MCF 10A (cell line): ENCODE measurements around the gene BLTP3A. TPM values are rescaled to one million over a fixed set of nuclear protein-coding genes. Genes with fewer than 3 reads are reported as not detected.

ENCODE experiments used
- BruUV-seq: library from RNA; stranded (reverse); fragments of 400-500 nt; replicated peaks from 2 replicates; lab custom pipeline; 2021; lab: Mats Ljungman, UMichigan
- CTCF ChIA-PET: fragments of 300-600 bp; sonication (Branson Sonifier 250); formaldehyde crosslinking; extraction: SDS; loops from one replicate; lab custom pipeline; 2021; ENCODE audit warnings: antibody characterized with exemption, inconsistent platforms; lab: Yijun Ruan, JAX
- POLR2A ChIA-PET: fragments of 300-600, 350-650 bp; sonication (Branson Sonifier 250); formaldehyde crosslinking; extraction: SDS; loops from one replicate; lab custom pipeline; 2020; ENCODE audit warnings: antibody characterized with exemption, inconsistent platforms; lab: Yijun Ruan, JAX
- DNase-seq: peaks from one replicate; pipeline ENCODE4 v3.0.0-alpha.2; 2018; ENCODE audit not compliant: unreplicated experiment
- H3K27ac Mint-ChIP-seq: one replicate; pipeline ENCODE4 v1.8.0; 2022; ENCODE audit warnings: mild to moderate bottlenecking, low read depth, mixed read lengths; ENCODE audit not compliant: unreplicated experiment
- H3K27me3 Mint-ChIP-seq: one replicate; pipeline ENCODE4 v1.8.0; 2022; ENCODE audit warnings: mixed read lengths; ENCODE audit not compliant: insufficient read depth, unreplicated experiment
- H3K36me3 Mint-ChIP-seq: one replicate; pipeline ENCODE4 v1.8.0; 2022; ENCODE audit warnings: mild to moderate bottlenecking, moderate library complexity, mixed read lengths; ENCODE audit not compliant: insufficient read depth, unreplicated experiment
- H3K4me1 Mint-ChIP-seq: one replicate; pipeline ENCODE4 v1.8.0; 2022; ENCODE audit warnings: mixed read lengths; ENCODE audit not compliant: insufficient read depth, unreplicated experiment
- H3K4me3 Mint-ChIP-seq: one replicate; pipeline ENCODE4 v1.8.0; 2022; ENCODE audit warnings: mild to moderate bottlenecking, moderate library complexity, mixed read lengths; ENCODE audit not compliant: unreplicated experiment
- H3K9me3 Mint-ChIP-seq: one replicate; pipeline ENCODE4 v1.8.0; 2022; ENCODE audit warnings: mixed read lengths; ENCODE audit not compliant: unreplicated experiment
- CTCF ChIP-seq: fragments of 200-600 bp; IDR thresholded peaks from one replicate; pipeline ENCODE4 v1.8.0; 2022; ENCODE audit warnings: antibody characterized with exemption, mild to moderate bottlenecking; ENCODE audit not compliant: unreplicated experiment
- intact Hi-C: fragments of 100-400 bp; cut with micrococcal nuclease; formaldehyde crosslinking; loops from 2 replicates; pipeline ENCODE4 v1.14.1; 2022
- total RNA-seq: library from RNA; stranded (reverse); gene quantifications from 2 replicates; pipeline ENCODE4 v1.2.3, GENCODE V29; 2022

Gene BLTP3A
- total RNA-seq, 1 experiment from 2014 or later: 25.4 TPM

GRCh38 chr6:34810936-34811632, 19.2 kb downstream of the BLTP3A start:
- peak; percentile 67 for DNase-seq
- H3K36me3 Mint-ChIP-seq: no peaks in the 10 kb centered on the region
- no peaks in the 10 kb centered on the region for H3K9me3 Mint-ChIP-seq
- H3K4me3 Mint-ChIP-seq: no peak overlapping the region
- peaks cover 15% of the 10 kb centered on the region for H3K4me1 Mint-ChIP-seq
- CTCF ChIA-PET: interaction anchor here (0.9 kb wide), 1 partner anchor 168 kb away, joined by 3 read pairs; no protein-coding TSS in a partner anchor
- POLR2A ChIA-PET: interaction anchor here (0.5 to 2.8 kb wide), 10 partner anchors 12 to 656 kb away, joined by 3 to 14 read pairs (median 4); partner anchors contain the start of genes ANKS1A, BLTP3A and TAF11
- H3K27ac Mint-ChIP-seq: peak overlapping the region; percentile 71
- no peaks in the 10 kb centered on the region for H3K27me3 Mint-ChIP-seq
- intact Hi-C loops: no loop called here
- no TSS peak for BruUV-seq
- no peak for TF ChIP-seq CTCF

- intact Hi-C loops: no loop called here
- no peak for DNase-seq
- BruUV-seq: no TSS peak
- no peak overlapping the region for H3K4me3 Mint-ChIP-seq
- POLR2A ChIA-PET: interaction anchor here (0.7 to 1.3 kb wide), 6 partner anchors 11 to 117 kb away, joined by 3 to 5 read pairs (median 3); partner anchors contain the start of gene BLTP3A
- no peaks in the 10 kb centered on the region for H3K9me3 Mint-ChIP-seq
- no peaks in the 10 kb centered on the region for H3K4me1 Mint-ChIP-seq
- H3K27ac Mint-ChIP-seq: no peak overlapping the region
- no peaks in the 10 kb centered on the region for H3K36me3 Mint-ChIP-seq
- H3K27me3 Mint-ChIP-seq: no peaks in the 10 kb centered on the region
- no peak for TF ChIP-seq CTCF
- CTCF ChIA-PET: no interaction called here
These were observed 21.3 kb downstream of the BLTP3A start for GRCh38 chr6:34813028-34813713.

- intact Hi-C loops: no loop called here
- CTCF ChIA-PET: interaction anchor here (0.7 kb wide), 1 partner anchor 41 kb away, joined by 3 read pairs; no protein-coding TSS in a partner anchor
- BruUV-seq: no TSS peak
- Mint-ChIP-seq H3K27ac (no peak overlapping the region), H3K4me3 (no peak overlapping the region), H3K4me1 (no peaks in the 10 kb centered on the region), H3K36me3 (peaks cover 5% of the 10 kb centered on the region), H3K27me3 (no peaks in the 10 kb centered on the region), H3K9me3 (no peaks in the 10 kb centered on the region)
- POLR2A ChIA-PET: interaction anchor here (0.7 to 1.2 kb wide), 3 partner anchors 24 to 74 kb away, joined by 3 to 4 read pairs (median 3); partner anchors contain the start of gene ANKS1A
- no peak for DNase-seq
- no peak for TF ChIP-seq CTCF
These were observed 24.9 kb downstream of the BLTP3A start for GRCh38 chr6:34816635-34817301.
